ENCODE data around the gene ALDOA. TPM values are rescaled to one million over a fixed set of nuclear protein-coding genes. Genes with fewer than 3 reads are reported as not detected.
A peak's percentile ranks its signal among the peaks of the same experiment; 100 is the strongest.

Gene ALDOA
- total RNA-seq, 2 experiments from 2014 or later, result 1,139 to 1,329 TPM

GRCh38 chr16:30046588-30046987 is 19.0 kb upstream of the ALDOA start:
- peaks cover 5% of the 10 kb centered on the region for H3K36me3 Mint-ChIP-seq (ENCODE audit: low read depth)
- CTCF ChIA-PET, result interaction anchor here (2.9 kb wide), 1 partner anchor 15 kb away, joined by 10 read pairs; the partner anchor contains the start of gene TLCD3B
- H3K9me3 Mint-ChIP-seq, result no peaks in the 10 kb centered on the region
- no peak for DNase-seq
- peaks cover 3% of the 10 kb centered on the region for H3K27me3 Mint-ChIP-seq
- H3K27ac Mint-ChIP-seq, result peak overlapping the region; percentile 46
- POLR2A ChIA-PET, result interaction anchor here (0.6 kb wide), 1 partner anchor 126 kb away, joined by 4 read pairs; no protein-coding TSS in a partner anchor
- peaks cover 14% of the 10 kb centered on the region for H3K4me1 Mint-ChIP-seq
- H3K4me3 Mint-ChIP-seq, result no peak overlapping the region

- H3K27me3 Mint-ChIP-seq, result peaks cover 2% of the 10 kb centered on the region
- ChIA-PET POLR2A (no interaction called here), CTCF (interaction anchor here (0.9 to 2.1 kb wide), 2 partner anchors 14 to 18 kb away, joined by 3 to 6 read pairs; no protein-coding TSS in a partner anchor)
- no peak overlapping the region for H3K4me3 Mint-ChIP-seq
- no peak overlapping the region for H3K27ac Mint-ChIP-seq
- DNase-seq, result no peak
- H3K36me3 Mint-ChIP-seq (ENCODE audit: low read depth), result peaks cover 7% of the 10 kb centered on the region
- H3K4me1 Mint-ChIP-seq, result peaks cover 36% of the 10 kb centered on the region
- no peaks in the 10 kb centered on the region for H3K9me3 Mint-ChIP-seq
Observed at GRCh38 chr16:30049871-30050270, 15.7 kb upstream of the ALDOA start.

GRCh38 chr16:30051518-30051917 is 14.0 kb upstream of the ALDOA start:
- peak overlapping the region; percentile 89 for H3K27ac Mint-ChIP-seq
- POLR2A ChIA-PET, result no interaction called here
- no peaks in the 10 kb centered on the region for H3K9me3 Mint-ChIP-seq
- peaks cover 2% of the 10 kb centered on the region for H3K27me3 Mint-ChIP-seq
- no peak for DNase-seq
- peak overlapping the region; percentile 90 for H3K4me3 Mint-ChIP-seq
- CTCF ChIA-PET, result interaction anchor here (0.8 to 2.2 kb wide), 2 partner anchors 16 to 358 kb away, joined by 4 to 6 read pairs; no protein-coding TSS in a partner anchor
- H3K36me3 Mint-ChIP-seq (ENCODE audit: low read depth), result peaks cover 7% of the 10 kb centered on the region
- H3K4me1 Mint-ChIP-seq, result peaks cover 40% of the 10 kb centered on the region

GRCh38 chr16:30052671-30053372 is 12.7 kb upstream of the ALDOA start:
- Mint-ChIP-seq H3K27me3 (peaks cover 2% of the 10 kb centered on the region), H3K4me1 (peaks cover 40% of the 10 kb centered on the region), H3K9me3 (no peaks in the 10 kb centered on the region), H3K27ac (peak overlapping the region; percentile 87), H3K36me3 (ENCODE audit: low read depth) (peaks cover 7% of the 10 kb centered on the region), H3K4me3 (peak overlapping the region; percentile 90)
- ChIA-PET POLR2A (interaction anchor here (0.6 to 1.5 kb wide), 2 partner anchors 12 to 1856 kb away, joined by 3 to 4 read pairs; partner anchors contain the start of gene ALDOA), CTCF (interaction anchor here (0.6 to 2.2 kb wide), 8 partner anchors 9 to 1224 kb away, joined by 3 to 7 read pairs (median 4); partner anchors contain the start of genes ALDOA and PAGR1)
- peak; percentile 94 for DNase-seq

GRCh38 chr16:30053376-30054015 is 12.1 kb upstream of the ALDOA start:
- Mint-ChIP-seq H3K27me3 (peaks cover 2% of the 10 kb centered on the region), H3K36me3 (ENCODE audit: low read depth) (peaks cover 7% of the 10 kb centered on the region), H3K9me3 (no peaks in the 10 kb centered on the region), H3K4me1 (peaks cover 40% of the 10 kb centered on the region), H3K4me3 (peak overlapping the region; percentile 90), H3K27ac (no peak overlapping the region)
- no peak for DNase-seq
- ChIA-PET POLR2A (interaction anchor here (1.5 kb wide), 1 partner anchor 12 kb away, joined by 4 read pairs; the partner anchor contains the start of gene ALDOA), CTCF (interaction anchor here (0.6 to 2.2 kb wide), 7 partner anchors 10 to 1224 kb away, joined by 3 to 7 read pairs (median 5); partner anchors contain the start of genes ALDOA and PAGR1)

GRCh38 chr16:30054451-30054850 is 11.1 kb upstream of the ALDOA start:
- POLR2A ChIA-PET, result no interaction called here
- DNase-seq, result no peak
- Mint-ChIP-seq H3K27ac (no peak overlapping the region), H3K4me1 (peaks cover 40% of the 10 kb centered on the region), H3K9me3 (no peaks in the 10 kb centered on the region), H3K4me3 (peak overlapping the region; percentile 37), H3K27me3 (peaks cover 2% of the 10 kb centered on the region), H3K36me3 (ENCODE audit: low read depth) (peaks cover 7% of the 10 kb centered on the region)
- CTCF ChIA-PET, result interaction anchor here (0.5 to 2.1 kb wide), 10 partner anchors 10 to 915 kb away, joined by 3 to 19 read pairs (median 6); partner anchors contain the start of genes ALDOA, DCTPP1, HIRIP3 and TBX6

GRCh38 chr16:30054959-30055553 is 10.5 kb upstream of the ALDOA start:
- ChIA-PET POLR2A (interaction anchor here (1.1 kb wide), 1 partner anchor 11 kb away, joined by 8 read pairs; the partner anchor contains the start of gene ALDOA), CTCF (interaction anchor here (0.5 to 2.1 kb wide), 17 partner anchors 9 to 915 kb away, joined by 3 to 19 read pairs (median 4); partner anchors contain the start of genes ALDOA, CORO1A, DCTPP1 and HIRIP3)
- Mint-ChIP-seq H3K27ac (peak overlapping the region; percentile 67), H3K4me1 (peaks cover 40% of the 10 kb centered on the region), H3K9me3 (no peaks in the 10 kb centered on the region), H3K27me3 (peaks cover 2% of the 10 kb centered on the region), H3K4me3 (peak overlapping the region; percentile 37), H3K36me3 (ENCODE audit: low read depth) (peaks cover 7% of the 10 kb centered on the region)
- peak; percentile 58 for DNase-seq

- no peaks in the 10 kb centered on the region for H3K27me3 Mint-ChIP-seq
- H3K4me3 Mint-ChIP-seq, result no peak overlapping the region
- H3K9me3 Mint-ChIP-seq, result no peaks in the 10 kb centered on the region
- H3K27ac Mint-ChIP-seq, result no peak overlapping the region
- CTCF ChIA-PET, result interaction anchor here (0.6 kb wide), 1 partner anchor 1489 kb away, joined by 3 read pairs; no protein-coding TSS in a partner anchor
- H3K36me3 Mint-ChIP-seq (ENCODE audit: low read depth), result peaks cover 11% of the 10 kb centered on the region
- POLR2A ChIA-PET, result no interaction called here
- DNase-seq, result no peak
- H3K4me1 Mint-ChIP-seq, result peaks cover 16% of the 10 kb centered on the region
Observed at GRCh38 chr16:30060346-30060745, 5.2 kb upstream of the ALDOA start.

GRCh38 chr16:30060836-30061554 is 4.6 kb upstream of the ALDOA start:
- peaks cover 12% of the 10 kb centered on the region for H3K4me1 Mint-ChIP-seq
- ChIA-PET CTCF (interaction anchor here (1.3 kb wide), 1 partner anchor 348 kb away, joined by 4 read pairs; no protein-coding TSS in a partner anchor), POLR2A (no interaction called here)
- no peak for DNase-seq
- H3K27ac Mint-ChIP-seq, result no peak overlapping the region
- H3K27me3 Mint-ChIP-seq, result no peaks in the 10 kb centered on the region
- no peaks in the 10 kb centered on the region for H3K9me3 Mint-ChIP-seq
- H3K4me3 Mint-ChIP-seq, result no peak overlapping the region
- H3K36me3 Mint-ChIP-seq (ENCODE audit: low read depth), result peaks cover 13% of the 10 kb centered on the region

GRCh38 chr16:30063278-30063892 is 2.2 kb upstream of the ALDOA start:
- POLR2A ChIA-PET, result interaction anchor here (0.6 kb wide), 2 partner anchors 12 to 388 kb away, joined by 3 to 6 read pairs; no protein-coding TSS in a partner anchor
- peaks cover 27% of the 10 kb centered on the region for H3K4me1 Mint-ChIP-seq
- no peaks in the 10 kb centered on the region for H3K27me3 Mint-ChIP-seq
- H3K4me3 Mint-ChIP-seq, result peak overlapping the region; percentile 99
- DNase-seq, result no peak
- H3K36me3 Mint-ChIP-seq (ENCODE audit: low read depth), result peaks cover 34% of the 10 kb centered on the region
- no peaks in the 10 kb centered on the region for H3K9me3 Mint-ChIP-seq
- CTCF ChIA-PET, result interaction anchor here (0.6 to 3.0 kb wide), 7 partner anchors 8 to 346 kb away, joined by 3 to 19 read pairs (median 4); partner anchors contain the start of gene TBX6
- H3K27ac Mint-ChIP-seq, result peak overlapping the region; percentile 99

- no peaks in the 10 kb centered on the region for H3K9me3 Mint-ChIP-seq
- CTCF ChIA-PET, result interaction anchor here (0.7 to 4.1 kb wide), 9 partner anchors 9 to 346 kb away, joined by 3 to 39 read pairs (median 5); partner anchors contain the start of genes TBX6 and TLCD3B
- H3K36me3 Mint-ChIP-seq (ENCODE audit: low read depth), result peaks cover 42% of the 10 kb centered on the region
- H3K4me3 Mint-ChIP-seq, result peak overlapping the region; percentile 99
- DNase-seq, result peak; percentile 75
- peaks cover 33% of the 10 kb centered on the region for H3K4me1 Mint-ChIP-seq
- no peaks in the 10 kb centered on the region for H3K27me3 Mint-ChIP-seq
- POLR2A ChIA-PET, result interaction anchor here (1.5 to 1.8 kb wide), 2 partner anchors 11 to 28 kb away, joined by 4 to 7 read pairs; partner anchors contain the start of gene TBX6
- H3K27ac Mint-ChIP-seq, result peak overlapping the region; percentile 99
Observed at GRCh38 chr16:30063893-30064728, 1.4 kb upstream of the ALDOA start.

All from activated CD4-positive, alpha-beta T cell treated with anti-CD3 and anti-CD28 coated beads, Interleukin-2, amount 10 ng/mL, durations not matched to agents 7 days and 5 days (primary cell).